NCI-H146 (cell line): ENCODE results near the gene CTSZ.
"Not testable (repeated sequence)": the region's sequence is repeated elsewhere in the genome, so short reads cannot be mapped to it uniquely, and the experiment has no call there.

Experiments used
- DNase-seq: peaks from one replicate; lab custom pipeline; 2025; lab: John Stamatoyannopoulos, UW

The CTSZ gene

DNA sequence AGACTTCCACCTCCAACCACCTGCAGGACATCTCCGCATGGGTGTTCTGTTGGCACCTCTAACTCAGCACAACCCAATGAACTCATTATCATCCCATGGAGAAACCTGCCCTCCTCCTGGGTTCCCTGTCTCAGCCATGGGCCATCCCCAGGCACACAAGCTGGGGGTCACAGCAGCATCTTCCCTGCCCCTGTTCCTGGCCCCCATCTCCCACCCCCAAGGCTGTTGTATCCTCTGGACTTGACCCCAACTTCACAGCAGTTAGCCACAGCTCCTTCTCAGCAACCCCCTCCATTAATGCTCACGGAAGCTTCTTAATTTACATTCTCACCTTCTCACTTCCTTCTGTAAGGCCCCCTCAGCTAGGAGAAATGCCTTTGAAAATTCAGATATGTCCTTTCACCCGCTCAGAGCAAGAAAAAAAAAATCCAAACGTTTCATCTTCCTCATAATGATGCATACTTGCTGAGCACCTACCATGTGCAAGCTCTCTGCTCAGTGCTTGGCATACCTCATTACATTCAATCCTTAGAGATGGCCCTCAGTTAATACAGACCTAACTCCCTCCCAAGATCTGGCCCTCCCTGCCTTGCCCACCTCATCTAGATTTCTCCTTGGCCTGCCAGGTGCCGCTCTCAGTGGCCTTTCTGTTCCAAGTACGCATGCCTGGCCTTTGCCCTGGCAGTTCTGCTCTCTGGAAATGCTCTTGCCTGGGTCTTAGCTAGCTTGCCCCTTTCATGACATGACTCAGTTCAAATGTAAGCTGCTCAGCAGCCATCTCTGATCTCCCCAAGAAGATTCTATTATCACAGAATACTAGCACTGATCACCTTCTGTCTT lies 28.5 kb downstream of the CTSZ start:
- DNase-seq, result no peak

DNA sequence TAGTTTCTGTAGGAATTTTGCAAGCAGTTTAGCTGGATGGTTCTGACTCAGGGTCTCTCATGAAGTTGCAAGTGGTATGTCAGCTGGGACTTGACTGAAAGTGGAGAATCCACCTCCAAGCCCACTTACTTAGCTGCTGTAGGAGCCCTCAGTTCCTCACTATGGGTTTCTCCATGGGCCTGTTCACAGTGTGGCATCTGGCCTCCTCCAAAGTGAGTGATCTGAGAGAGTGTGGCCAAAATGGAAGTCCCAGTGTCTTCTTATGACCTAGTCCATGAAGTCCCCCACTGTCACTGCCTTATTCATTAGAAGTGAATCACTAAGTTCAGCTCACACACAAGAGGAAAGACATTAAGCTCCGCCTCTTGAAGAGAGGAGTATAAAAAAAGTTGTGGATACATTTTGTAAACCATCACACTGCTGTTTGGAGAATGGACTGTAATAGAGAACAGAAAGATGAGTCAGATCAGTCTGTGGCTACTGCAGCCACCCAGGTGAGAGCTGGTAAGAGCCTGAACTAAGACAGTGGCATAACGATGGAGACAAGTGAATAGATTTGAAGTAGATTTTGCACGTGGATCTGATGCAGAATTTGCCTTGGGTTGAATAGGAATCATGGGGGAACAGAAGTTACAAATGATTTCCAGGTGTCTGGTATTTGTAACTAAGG lies 30.9 kb downstream of the CTSZ start:
- DNase-seq, result no peak

DNA sequence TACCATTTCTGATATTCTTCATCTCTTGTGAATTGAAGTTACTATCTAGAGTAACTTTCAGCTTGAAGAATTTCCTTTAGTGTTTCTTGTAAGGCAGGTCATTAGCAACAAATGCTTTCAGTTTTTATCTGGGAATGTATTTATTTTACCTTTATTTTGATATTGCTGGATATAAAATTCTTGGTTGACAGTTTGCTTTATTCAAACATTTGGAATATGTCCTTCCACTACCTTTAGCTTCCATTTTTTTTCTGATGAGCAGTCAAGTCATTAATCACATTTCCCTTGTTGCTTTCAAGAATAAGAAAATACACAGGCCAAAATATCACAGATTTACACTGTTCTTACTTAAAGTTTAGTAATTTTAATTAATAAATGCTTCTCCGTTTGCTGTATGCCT lies 31.7 kb downstream of the CTSZ start:
- DNase-seq, result no peak

- DNase-seq, result no peak
These were observed 33.2 kb downstream of the CTSZ start for GRCh38 chr20:58973866-58974265.

- DNase-seq, result no peak
These were observed 33.9 kb downstream of the CTSZ start for GRCh38 chr20:58973179-58973578.

- DNase-seq, result peak; percentile 53
These were observed 35.6 kb downstream of the CTSZ start for GRCh38 chr20:58971429-58971828.

- no peak for DNase-seq
These were observed 36.9 kb downstream of the CTSZ start for GRCh38 chr20:58970146-58970545.

- DNase-seq, result no peak
These were observed 37.6 kb downstream of the CTSZ start for GRCh38 chr20:58969439-58969838.

- DNase-seq, result no peak
These were observed 39.2 kb downstream of the CTSZ start for GRCh38 chr20:58967652-58968429.

DNA sequence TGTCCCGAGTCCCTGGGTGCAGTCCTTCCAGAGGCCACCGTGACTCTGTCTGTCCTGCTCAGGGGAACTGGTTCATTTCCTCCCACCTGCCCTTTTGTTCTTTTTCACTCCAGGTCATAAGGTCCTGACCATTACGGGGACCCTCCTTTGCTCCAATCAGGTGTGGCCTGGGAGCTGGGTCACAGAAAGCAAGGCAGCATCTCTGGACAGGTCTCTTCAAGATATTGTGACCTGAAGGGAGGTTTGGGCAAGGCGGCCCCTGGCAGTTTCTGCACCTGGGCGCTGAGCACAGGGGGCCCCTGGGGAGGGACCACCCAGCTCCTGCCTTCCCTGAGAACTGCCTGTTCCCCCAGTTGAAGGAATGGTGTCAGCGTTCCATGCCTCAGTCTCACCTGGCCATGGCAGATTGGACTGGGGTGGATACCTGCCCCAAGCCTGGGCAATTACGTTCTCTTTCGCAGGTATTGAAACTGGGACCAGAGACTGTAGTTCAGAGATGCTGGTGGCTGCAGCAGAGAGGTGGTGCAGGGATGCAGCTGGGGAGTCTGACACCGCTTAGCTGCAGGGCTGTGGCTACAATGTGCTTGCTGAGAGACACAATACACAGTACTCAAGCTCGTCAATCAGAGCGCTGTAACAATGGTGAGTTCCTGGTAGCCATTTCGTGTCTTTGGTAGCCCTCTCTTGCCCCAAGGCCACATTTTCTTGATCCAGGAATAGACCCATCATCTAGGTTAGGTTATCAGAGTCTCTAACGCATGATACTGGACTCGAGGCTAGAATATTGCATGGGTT lies 41.6 kb downstream of the CTSZ start:
- peak; percentile 51 for DNase-seq

GRCh38 chr20:58963922-58964321 lies 43.1 kb downstream of the CTSZ start:
- DNase-seq, result not testable (repeated sequence)

GRCh38 chr20:58963060-58963584 lies 43.9 kb downstream of the CTSZ start:
- DNase-seq, result no peak

DNA sequence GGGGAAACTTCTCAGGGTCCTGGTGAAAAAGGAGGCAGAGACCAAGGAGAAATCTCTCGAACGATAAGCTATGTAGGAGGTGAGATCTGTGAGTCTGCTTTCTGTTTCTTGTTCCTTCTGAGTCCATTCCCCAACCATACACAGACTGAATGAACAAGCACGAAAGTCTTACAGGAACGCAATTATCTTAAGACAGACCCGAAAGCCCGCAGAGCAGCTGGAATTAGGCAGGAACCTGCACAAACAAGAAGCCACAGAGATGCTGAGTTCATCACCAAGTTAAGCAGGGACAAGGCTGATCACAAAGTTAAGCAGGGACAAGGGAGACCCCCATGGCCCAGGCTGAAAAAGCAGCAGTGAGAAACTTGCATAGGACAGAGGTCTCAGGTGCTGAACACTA lies 47.4 kb downstream of the CTSZ start:
- DNase-seq, result no peak

- no peak for DNase-seq
These were observed 51.0 kb downstream of the CTSZ start for GRCh38 chr20:58956078-58956477.

DNA sequence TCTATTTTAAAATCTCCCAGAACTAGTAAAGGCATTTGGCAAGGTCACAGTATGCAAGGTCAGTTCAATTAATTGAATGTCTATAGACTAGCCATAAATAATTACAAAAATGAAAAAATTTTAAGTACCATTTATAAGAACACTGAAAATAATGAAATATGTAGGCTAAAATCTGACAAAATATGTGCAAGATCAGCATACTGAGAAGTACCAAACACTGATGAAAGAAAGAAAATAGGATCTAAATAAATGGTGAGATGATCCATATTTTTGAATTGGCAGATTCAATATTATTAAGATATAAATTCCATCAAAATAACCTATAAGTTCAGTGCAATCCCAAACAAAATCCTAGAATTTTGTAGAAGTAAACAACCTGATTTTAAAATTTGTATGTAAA lies 54.0 kb downstream of the CTSZ start:
- no peak for DNase-seq

GRCh38 chr20:58950603-58951002 lies 56.5 kb downstream of the CTSZ start:
- DNase-seq, result no peak

- DNase-seq, result not testable (repeated sequence)
These were observed 59.2 kb downstream of the CTSZ start for GRCh38 chr20:58947797-58948388.

DNA sequence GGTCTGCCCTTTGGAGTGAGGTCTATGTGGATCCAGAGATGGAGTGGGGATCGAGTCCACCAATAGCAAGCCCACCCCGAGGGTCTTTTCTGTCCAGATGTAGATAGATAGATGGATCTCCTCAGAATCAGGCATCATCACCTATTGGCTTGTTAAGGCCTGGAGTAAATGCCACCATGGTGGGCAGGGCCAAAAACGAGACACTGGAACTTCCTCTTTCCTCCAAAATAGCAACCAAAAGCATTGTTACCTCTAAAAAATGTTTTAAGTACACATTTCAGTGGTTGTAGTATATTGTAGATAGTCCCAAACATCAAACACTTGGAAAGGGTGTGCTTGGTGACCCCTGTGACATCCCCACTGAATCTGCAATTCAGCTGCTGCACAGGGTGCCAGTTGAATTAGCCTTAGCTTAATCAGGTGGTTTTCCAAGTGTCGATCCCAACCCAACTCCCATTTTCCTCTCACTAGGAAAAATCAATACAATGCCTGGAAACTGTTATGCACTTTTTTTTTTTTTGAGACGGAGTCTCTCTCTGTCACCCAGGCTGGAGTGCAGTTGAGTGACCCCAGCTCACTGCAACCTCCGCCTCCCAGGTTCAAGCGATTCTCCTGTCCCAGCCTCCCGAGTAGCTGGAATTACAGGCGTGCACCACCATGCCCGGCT lies 61.0 kb downstream of the CTSZ start:
- DNase-seq, result peak; percentile 49
